A549 (cell line): Measurements from ENCODE around the gene CNTNAP2.

ENCODE experiments used
- BHLHE40 ChIP-seq: IDR thresholded peaks from 2 replicates; pipeline ENCODE4 v1.6.1; 2012; ENCODE audit warnings: low read depth, low read length, inconsistent platforms
- CBX2 ChIP-seq: fragments of 200-600 bp; sonication (generic); IDR thresholded peaks from 2 replicates; pipeline ENCODE4 v1.6.1; 2016; ENCODE audit warnings: low read depth, mild to moderate bottlenecking, borderline replicate concordance
- CTCF ChIP-seq: fragments of >200 bp; sonication (Bioruptor Twin); formaldehyde crosslinking; IDR thresholded peaks from 3 replicates; pipeline ENCODE4 v1.5.1; 2016
- HOXA7 ChIP-seq: fragments of 250-450 bp; sonication (Bioruptor Pico); IDR thresholded peaks from 2 replicates; pipeline ENCODE4 v1.5.0; 2020; ENCODE audit warnings: mild to moderate bottlenecking, moderate library complexity
- JUN ChIP-seq, 2 experiments: fragments of >200 bp; sonication (Bioruptor Twin); formaldehyde crosslinking; IDR thresholded peaks; 2 replicates in 1 of 2; 3 replicates in 1 of 2; pipeline ENCODE4 v1.6.1; 2016 to 2017
- KDM1A ChIP-seq: fragments of 200-600 bp; sonication (generic); IDR thresholded peaks from 2 replicates; pipeline ENCODE4 v1.6.1; 2016; ENCODE audit warnings: low read depth, mild to moderate bottlenecking
- MAX ChIP-seq: IDR thresholded peaks from 2 replicates; pipeline ENCODE4 v1.6.1; 2012
- NR3C1 ChIP-seq: fragments of >200 bp; sonication (Bioruptor Twin); formaldehyde crosslinking; IDR thresholded peaks from 3 replicates; pipeline ENCODE4 v1.6.1; 2017
- RCOR1 ChIP-seq: fragments of 150-350 bp; IDR thresholded peaks from 2 replicates; pipeline ENCODE4 v1.6.1; 2014; ENCODE audit warnings: antibody characterized with exemption, low read length, low read depth
- REST ChIP-seq: fragments of 200-600 bp; sonication (generic); IDR thresholded peaks from 2 replicates; pipeline ENCODE4 v1.6.1; 2016; ENCODE audit warnings: antibody characterized with exemption, mild to moderate bottlenecking, moderate library complexity
- RFX5 ChIP-seq: fragments of 450-650 bp; IDR thresholded peaks from 2 replicates; pipeline ENCODE4 v1.7.1; 2014; ENCODE audit warnings: antibody characterized with exemption, mild to moderate bottlenecking, moderate library complexity

- TF ChIP-seq NR3C1, result no peak
- TF ChIP-seq CBX2, result no peak
- no peak for TF ChIP-seq CTCF
- no peak for TF ChIP-seq RCOR1
- TF ChIP-seq KDM1A, result no peak
- TF ChIP-seq REST, result no peak
- TF ChIP-seq BHLHE40, result no peak
- TF ChIP-seq MAX, result no peak
- no peak for TF ChIP-seq JUN (IDR thresholded peaks at IDR 0.05)
- TF ChIP-seq RFX5, result no peak
- TF ChIP-seq HOXA7 (CRISPR knock-in tag), result no peak
Observed at GRCh38 chr7:148121401-148121800, 2004.8 kb downstream of the CNTNAP2 start.
